ENCODE data around the gene MEGF6. TPM values are rescaled to one million over a fixed set of nuclear protein-coding genes. Genes with fewer than 3 reads are reported as not detected.

The MEGF6 gene
- total and polyA plus RNA-seq, 12 donors: 1.8 to 14.1 (median 7.0) TPM

DNA sequence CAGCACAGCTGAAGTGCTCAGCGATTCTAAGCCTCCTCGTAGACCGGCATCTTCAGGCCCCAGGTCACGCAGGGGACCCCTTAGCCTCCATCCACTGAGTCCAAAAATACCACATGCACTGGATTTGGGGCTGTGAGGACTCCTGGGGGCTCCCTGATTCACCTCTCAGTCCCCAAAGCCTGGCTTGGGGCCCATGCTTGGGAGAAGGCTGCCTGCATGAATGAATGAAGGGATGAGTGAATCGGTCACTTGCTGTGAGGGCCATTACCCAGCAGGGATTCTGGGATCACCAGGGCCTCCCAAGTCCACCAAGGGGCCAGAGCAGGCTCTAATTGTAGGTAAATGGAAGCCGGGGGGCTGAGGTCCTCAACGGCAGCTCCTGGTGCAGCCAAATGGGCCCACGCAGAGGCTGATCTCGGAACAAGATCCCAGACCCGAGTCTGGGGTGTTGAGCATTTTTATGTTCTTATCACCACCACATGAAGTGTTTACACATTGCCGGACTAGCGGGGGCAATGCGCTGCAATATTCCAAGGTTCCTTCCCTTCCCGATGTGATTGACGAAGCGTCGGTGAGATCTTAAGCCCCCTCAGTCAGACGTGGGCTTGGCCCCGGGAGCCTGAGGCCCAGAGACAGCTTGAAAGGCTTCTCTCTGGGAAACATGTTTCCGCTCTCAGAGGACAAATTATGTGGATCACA is 170.4 kb downstream of the MEGF6 start:
- H3K4me3 ChIP-seq: no peak overlapping the region
- peaks cover 0 to 72% (median 49%) of the 10 kb centered on the region in 7 donors for H3K27me3 ChIP-seq
- whole genome bisulfite sequencing, 2 donors: 53 to 54% methylated on average over 20 of the region's 20 CpGs
- ATAC-seq: no peak
- H3K36me3 ChIP-seq: peaks cover 0 to 1% (median 0%) of the 10 kb centered on the region in 9 donors
- H3K27ac ChIP-seq: no peak overlapping the region
- intact Hi-C loops (cut with DNase I): no loop called here
- peak in 1 of 2 donors; percentile 3 for DNase-seq
- TF ChIP-seq, protein P1, sequence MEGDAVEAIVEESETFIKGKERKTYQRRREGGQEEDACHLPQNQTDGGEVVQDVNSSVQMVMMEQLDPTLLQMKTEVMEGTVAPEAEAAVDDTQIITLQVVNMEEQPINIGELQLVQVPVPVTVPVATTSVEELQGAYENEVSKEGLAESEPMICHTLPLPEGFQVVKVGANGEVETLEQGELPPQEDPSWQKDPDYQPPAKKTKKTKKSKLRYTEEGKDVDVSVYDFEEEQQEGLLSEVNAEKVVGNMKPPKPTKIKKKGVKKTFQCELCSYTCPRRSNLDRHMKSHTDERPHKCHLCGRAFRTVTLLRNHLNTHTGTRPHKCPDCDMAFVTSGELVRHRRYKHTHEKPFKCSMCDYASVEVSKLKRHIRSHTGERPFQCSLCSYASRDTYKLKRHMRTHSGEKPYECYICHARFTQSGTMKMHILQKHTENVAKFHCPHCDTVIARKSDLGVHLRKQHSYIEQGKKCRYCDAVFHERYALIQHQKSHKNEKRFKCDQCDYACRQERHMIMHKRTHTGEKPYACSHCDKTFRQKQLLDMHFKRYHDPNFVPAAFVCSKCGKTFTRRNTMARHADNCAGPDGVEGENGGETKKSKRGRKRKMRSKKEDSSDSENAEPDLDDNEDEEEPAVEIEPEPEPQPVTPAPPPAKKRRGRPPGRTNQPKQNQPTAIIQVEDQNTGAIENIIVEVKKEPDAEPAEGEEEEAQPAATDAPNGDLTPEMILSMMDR (IDR thresholded peaks at IDR 0.05): no peak
- peaks cover 0 to 6% (median 0%) of the 10 kb centered on the region in 11 donors for H3K9me3 ChIP-seq
- no peaks in the 10 kb centered on the region for H3K4me1 ChIP-seq

DNA sequence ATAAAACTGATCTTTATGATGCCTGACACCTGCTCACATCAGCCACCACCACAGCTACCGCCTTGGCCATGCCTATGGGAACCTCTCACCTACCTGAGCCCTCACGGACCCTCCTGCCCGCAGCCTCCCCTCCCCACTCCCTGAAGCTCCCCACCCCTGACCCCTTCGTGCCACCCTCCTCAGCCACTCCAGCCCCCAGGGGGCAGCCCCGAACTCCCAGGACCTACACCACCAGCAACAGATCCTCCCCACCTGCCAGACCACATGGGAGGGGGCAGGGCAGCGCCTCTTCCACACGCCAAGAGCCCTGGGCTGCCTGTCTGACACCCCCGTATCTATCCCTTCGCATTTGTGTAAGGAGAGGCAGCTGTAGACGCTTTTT is 171.0 kb downstream of the MEGF6 start:
- Histone ChIP-seq H3K9me3 (peaks cover 0 to under 1% (median 0%) of the 10 kb centered on the region in 11 donors), H3K36me3 (peaks cover 0 to 6% (median 0%) of the 10 kb centered on the region in 9 donors), H3K27ac (no peak overlapping the region), H3K27me3 (peaks cover 0 to 72% (median 49%) of the 10 kb centered on the region in 7 donors), H3K4me3 (no peak overlapping the region), H3K4me1 (no peaks in the 10 kb centered on the region)
- peak in 1 of 2 donors; percentile 6 for DNase-seq
- TF ChIP-seq, protein P1 (IDR thresholded peaks at IDR 0.05): no peak
- 48 to 56% methylated on average over 10 of the region's 10 CpGs for WGBS, 2 donors
- no peak for ATAC-seq
- intact Hi-C loops (cut with DNase I): no loop called here

Small RNAs within 50 kb of the gene (microRNA-seq; reads per million reads assigned to microRNA genes)
- 0 reads per million in 2 donors for gene MIR551A

Other genes starting within 250 kb of the MEGF6 start
- gene ARHGEF16, start 156.8 kb downstream of the MEGF6 start, total RNA-seq: 1 to 10 TPM in 1 of 10 donors, under 1 TPM in 9; 0.17 to 1.1 (median 0.35) TPM
- gene ARHGEF16, start 156.8 kb downstream of the MEGF6 start, polyA plus RNA-seq: 1 to 10 TPM in 1 of 2 donors, under 1 TPM in 1; 0.62 to 1.1 TPM
- 10 to 100 TPM; 42.6 to 60.7 (median 51.3) TPM for gene TPRG1L, start 13.5 kb upstream of the MEGF6 start, total RNA-seq
- gene TPRG1L, start 13.5 kb upstream of the MEGF6 start, polyA plus RNA-seq: 10 to 100 TPM; 15.1 to 34.8 TPM
- gene WRAP73, start 38.6 kb upstream of the MEGF6 start, total RNA-seq: 10 to 100 TPM in 5 of 10 donors, 1 to 10 TPM in 5; 7.5 to 12.9 (median 10.1) TPM
- gene WRAP73, start 38.6 kb upstream of the MEGF6 start, polyA plus RNA-seq: 10 to 100 TPM; 12.3 to 16.5 TPM
- gene TP73, start 41.0 kb upstream of the MEGF6 start, total RNA-seq: under 1 TPM in 4 of 10 donors, not detected in 6; 0.15 to 0.58 (median 0.22) TPM
- gene TP73, start 41.0 kb upstream of the MEGF6 start, polyA plus RNA-seq: under 1 TPM in 1 of 2 donors, not detected in 1; 0.03 TPM
- gene CCDC27, start 140.9 kb upstream of the MEGF6 start, total RNA-seq: not detected
- gene CCDC27, start 140.9 kb upstream of the MEGF6 start, polyA plus RNA-seq: under 1 TPM in 1 of 2 donors, not detected in 1; 0.03 TPM
- gene SMIM1, start 161.2 kb upstream of the MEGF6 start, total RNA-seq: 10 to 100 TPM in 5 of 10 donors, 1 to 10 TPM in 5; 6.2 to 24.5 (median 9.7) TPM
- 10 to 100 TPM in 1 of 2 donors, 1 to 10 TPM in 1; 4.0 to 33.9 TPM for gene SMIM1, start 161.2 kb upstream of the MEGF6 start, polyA plus RNA-seq
- gene LRRC47, start 185.0 kb upstream of the MEGF6 start, total RNA-seq: 10 to 100 TPM; 54.9 to 85.4 (median 73.9) TPM
- gene LRRC47, start 185.0 kb upstream of the MEGF6 start, polyA plus RNA-seq: 10 to 100 TPM; 17.6 to 28.1 TPM
- 10 to 100 TPM; 20.6 to 42.9 (median 29.0) TPM for gene CEP104, start 245.7 kb upstream of the MEGF6 start, total RNA-seq
- 1 to 10 TPM; 4.9 to 7.8 TPM for gene CEP104, start 245.7 kb upstream of the MEGF6 start, polyA plus RNA-seq
- gene DFFB, start 246.0 kb upstream of the MEGF6 start, total RNA-seq: 1 to 10 TPM; 1.2 to 4.1 (median 2.3) TPM
- gene DFFB, start 246.0 kb upstream of the MEGF6 start, polyA plus RNA-seq: 1 to 10 TPM; 1.5 to 7.9 TPM